Keratinocyte (primary cell): ENCODE data around the gene KDR.

Experiments used
- CTCF ChIP-seq, 3 experiments: IDR thresholded peaks in 1 of 3; conservative IDR thresholded peaks in 1 of 3; optimal IDR thresholded peaks in 1 of 3; 2 replicates in 2 of 3; 3 replicates in 1 of 3; pipeline versions ENCODE3 to v1.5.1; 2011; ENCODE audit warnings: low read length in 3 of 3, mild to moderate bottlenecking in 3 of 3, moderate library complexity in 2 of 3, control low read depth in 1 of 3, inconsistent platforms in 1 of 3; ENCODE audit not compliant: insufficient read depth in 2 of 3; ENCODE audit errors: extremely low read depth in 1 of 3
- EZH2 ChIP-seq: IDR thresholded peaks from one replicate; pipeline ENCODE4 v1.6.1; 2012; ENCODE audit warnings: inconsistent platforms, mild to moderate bottlenecking, low read length, moderate library complexity

GRCh38 chr4:55162396-55162795 is 37.0 kb upstream of the KDR start:
- TF ChIP-seq CTCF (optimal IDR thresholded peaks at IDR 0.05 in 1 of 3, IDR thresholded peaks at IDR 0.05 in 1 of 3, conservative IDR thresholded peaks at IDR 0.05 in 1 of 3; ENCODE audit: extremely low read depth in 1 of 3, insufficient read depth in 2 of 3, low read length in 3 of 3) = no peak
- no peak for TF ChIP-seq EZH2
